Hepatocyte (in vitro differentiated cells): Measurements from ENCODE around the gene ETFDH.

Source experiments
- EZH2phosphoT487 ChIP-seq: fragments of 200-600 bp; sonication (generic); IDR thresholded peaks from one replicate; pipeline ENCODE4 v1.6.1; 2018; ENCODE audit warnings: antibody characterized with exemption, mild to moderate bottlenecking, low read depth, moderate library complexity; ENCODE audit not compliant: unreplicated experiment, severe bottlenecking
- TF ChIP-seq, protein P1 (sequence below): fragments of 200-600 bp; sonication (generic); IDR thresholded peaks from 2 replicates; pipeline ENCODE4 v1.5.1; 2016; ENCODE audit warnings: antibody characterized with exemption, mild to moderate bottlenecking; ENCODE audit not compliant: poor library complexity

GRCh38 chr4:158649111-158649680 is 22.9 kb upstream of the ETFDH start:
- TF ChIP-seq, protein P1, sequence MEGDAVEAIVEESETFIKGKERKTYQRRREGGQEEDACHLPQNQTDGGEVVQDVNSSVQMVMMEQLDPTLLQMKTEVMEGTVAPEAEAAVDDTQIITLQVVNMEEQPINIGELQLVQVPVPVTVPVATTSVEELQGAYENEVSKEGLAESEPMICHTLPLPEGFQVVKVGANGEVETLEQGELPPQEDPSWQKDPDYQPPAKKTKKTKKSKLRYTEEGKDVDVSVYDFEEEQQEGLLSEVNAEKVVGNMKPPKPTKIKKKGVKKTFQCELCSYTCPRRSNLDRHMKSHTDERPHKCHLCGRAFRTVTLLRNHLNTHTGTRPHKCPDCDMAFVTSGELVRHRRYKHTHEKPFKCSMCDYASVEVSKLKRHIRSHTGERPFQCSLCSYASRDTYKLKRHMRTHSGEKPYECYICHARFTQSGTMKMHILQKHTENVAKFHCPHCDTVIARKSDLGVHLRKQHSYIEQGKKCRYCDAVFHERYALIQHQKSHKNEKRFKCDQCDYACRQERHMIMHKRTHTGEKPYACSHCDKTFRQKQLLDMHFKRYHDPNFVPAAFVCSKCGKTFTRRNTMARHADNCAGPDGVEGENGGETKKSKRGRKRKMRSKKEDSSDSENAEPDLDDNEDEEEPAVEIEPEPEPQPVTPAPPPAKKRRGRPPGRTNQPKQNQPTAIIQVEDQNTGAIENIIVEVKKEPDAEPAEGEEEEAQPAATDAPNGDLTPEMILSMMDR: no peak
- no peak for TF ChIP-seq EZH2phosphoT487
